Activated CD4-positive, CD25-positive, alpha-beta regulatory T cell treated with anti-CD3 and anti-CD28 coated beads, Interleukin-2, amount 50 U/mL, for 16 hours (primary cell): ENCODE data around the gene TUBB.

Source experiments
- DNase-seq: peaks from one replicate; pipeline ENCODE4 v3.0.0-alpha.2; 2020; ENCODE audit warnings: low read depth, low spot score

The TUBB gene

GRCh38 chr6:30687659-30688431, 32.3 kb upstream of the TUBB start:
- no peak for DNase-seq

DNA sequence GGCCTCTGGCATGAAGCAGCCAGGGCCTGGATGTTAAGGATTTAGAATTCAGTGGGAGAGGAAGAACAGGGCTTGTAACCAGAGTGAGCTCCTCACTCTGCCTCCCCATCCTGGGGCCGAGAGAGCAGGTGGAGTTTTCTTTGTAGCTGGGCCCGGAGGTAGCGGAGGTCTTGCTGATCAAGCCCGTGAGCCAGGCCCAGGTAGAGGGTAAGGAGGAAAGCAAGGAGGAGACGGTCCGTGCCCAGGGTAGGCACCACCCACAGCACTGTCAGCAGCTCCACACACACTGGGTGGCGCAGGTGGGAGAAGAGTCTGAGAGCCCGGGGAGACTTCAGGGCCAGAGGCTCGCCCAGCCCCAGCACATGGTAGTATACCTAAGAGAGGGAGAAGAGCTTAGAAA, 31.6 kb upstream of the TUBB start:
- no peak for DNase-seq

GRCh38 chr6:30689022-30689865, 30.9 kb upstream of the TUBB start:
- DNase-seq = no peak

GRCh38 chr6:30689985-30690384, 30.2 kb upstream of the TUBB start:
- DNase-seq = no peak

GRCh38 chr6:30690403-30691207, 29.5 kb upstream of the TUBB start, which contains the start of gene NRM:
NRM (minus strand) TSS chr6:30690984; CDS start chr6:30690974, 10 bp downstream.
- peak; percentile 38 for DNase-seq

- no peak for DNase-seq
Measured at GRCh38 chr6:30691208-30691847, 28.8 kb upstream of the TUBB start.

DNA sequence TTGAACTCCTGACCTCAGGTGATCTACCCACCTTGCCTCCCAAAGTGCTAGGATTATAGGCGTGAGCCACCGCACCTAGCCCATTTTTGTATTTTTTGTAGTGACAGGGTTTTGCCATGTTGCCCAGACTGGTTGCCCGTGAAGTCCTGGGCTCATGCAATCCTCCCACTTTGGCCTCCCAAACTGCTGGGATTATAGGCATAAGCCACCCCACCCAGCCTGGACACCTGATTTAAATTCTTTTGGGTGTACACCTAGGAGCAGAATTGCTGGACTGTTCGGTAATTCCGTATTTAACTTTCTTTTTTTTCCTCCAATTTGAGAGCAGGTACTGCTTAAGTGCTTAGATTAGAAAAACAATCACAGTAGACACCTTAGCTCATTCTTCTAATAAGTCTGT, 23.7 kb upstream of the TUBB start:
- DNase-seq = no peak

GRCh38 chr6:30700340-30700739, 19.8 kb upstream of the TUBB start:
- DNase-seq = no peak

DNA sequence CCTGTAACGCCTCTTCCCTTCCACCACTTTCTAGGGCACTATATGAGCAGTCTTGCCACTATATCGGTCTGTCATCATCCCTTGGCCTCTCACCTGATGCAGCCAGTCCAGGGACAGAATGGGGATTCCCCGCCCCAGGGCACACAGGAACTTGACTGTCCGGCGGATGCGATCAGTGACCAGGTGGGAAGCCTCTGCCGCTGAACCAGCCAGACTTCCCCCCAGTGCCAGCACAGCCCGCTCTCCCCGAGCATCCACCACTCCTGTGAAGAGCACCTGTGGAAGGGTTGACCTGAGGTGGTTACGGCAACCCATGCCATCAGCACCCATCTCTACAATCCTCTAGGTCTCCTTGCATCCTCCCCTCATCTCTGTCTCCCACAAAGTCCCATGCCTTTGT, 17.1 kb upstream of the TUBB start:
- DNase-seq = no peak

GRCh38 chr6:30703821-30704220, 16.3 kb upstream of the TUBB start:
- no peak for DNase-seq

DNA sequence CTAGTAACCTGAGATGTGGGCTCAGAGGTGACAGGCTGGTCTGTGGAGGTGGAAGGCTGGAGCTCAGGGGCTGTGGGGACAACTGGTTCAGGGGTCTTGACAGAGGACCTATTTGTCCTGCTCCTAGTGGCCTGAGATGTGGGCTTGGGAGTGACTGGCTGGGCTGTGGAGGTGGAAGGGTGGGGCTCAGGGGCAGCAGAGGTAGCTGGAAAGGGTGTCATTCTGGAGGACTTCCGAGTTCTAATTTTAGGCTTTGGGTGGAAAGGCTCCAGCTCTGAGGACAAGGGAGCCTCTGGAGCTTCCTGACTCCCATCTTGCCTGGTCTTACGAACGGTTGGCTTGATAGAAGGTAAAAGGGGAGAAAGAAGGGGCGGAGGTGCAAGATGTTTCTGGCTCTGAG, 14.5 kb upstream of the TUBB start:
- no peak for DNase-seq

- no peak for DNase-seq
Measured at GRCh38 chr6:30707281-30707850, 12.8 kb upstream of the TUBB start.

GRCh38 chr6:30709101-30709868, 10.9 kb upstream of the TUBB start:
- no peak for DNase-seq

DNA sequence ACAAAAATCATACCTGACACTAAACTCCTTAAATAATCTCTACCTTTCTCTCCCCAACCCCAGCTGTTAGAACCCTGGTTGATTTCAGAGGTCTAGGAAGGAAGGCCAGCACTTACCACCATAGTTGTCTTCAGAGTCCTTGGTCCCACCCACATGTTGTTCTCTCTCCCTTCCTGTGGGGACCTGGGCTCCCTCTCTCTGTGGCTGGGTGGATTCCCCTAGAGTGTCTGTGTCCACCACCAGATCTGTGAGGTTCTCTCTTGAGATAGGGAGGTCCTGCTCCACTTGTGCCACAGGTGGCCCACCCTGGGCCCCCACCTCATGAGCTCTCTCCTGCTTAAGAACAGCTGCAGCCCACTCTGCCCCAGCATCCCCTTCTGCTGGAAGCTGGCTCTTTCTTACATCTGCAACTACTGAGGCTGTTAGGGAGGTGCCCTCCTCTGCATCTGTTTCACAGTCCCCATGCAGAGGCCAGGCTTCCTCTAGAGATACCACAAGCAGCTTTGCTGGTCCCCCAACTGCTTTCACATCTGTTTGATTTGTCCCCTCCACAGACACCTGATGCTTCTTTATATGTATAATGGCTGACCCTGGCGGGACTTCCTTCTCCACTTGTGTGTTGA, 8.3 kb upstream of the TUBB start:
- DNase-seq = no peak

GRCh38 chr6:30712441-30712945, 7.7 kb upstream of the TUBB start:
- DNase-seq = no peak

- DNase-seq = no peak
Measured at GRCh38 chr6:30714263-30714662, 5.9 kb upstream of the TUBB start.

- DNase-seq = no peak
Measured at GRCh38 chr6:30716879-30717128, 3.3 kb upstream of the TUBB start.

- DNase-seq = peak; percentile 98
Measured at GRCh38 chr6:30717129-30717844, 2.9 kb upstream of the TUBB start, which contains the start of gene MDC1. MDC1 (minus strand) TSS chr6:30717281; CDS start chr6:30715175, 2,106 bp downstream.
